ENCODE data around the gene PRKAG2.
"Not testable (repeated sequence)": the region's sequence is repeated elsewhere in the genome, so short reads cannot be mapped to it uniquely, and the experiment has no call there.

PRKAG2 gene

GRCh38 chr7:151851145-151851751 is 25.7 kb downstream of the PRKAG2 start:
- DNase-seq (ENCODE audit: low read depth) = no peak

GRCh38 chr7:151850491-151851124 is 26.3 kb downstream of the PRKAG2 start:
- no peak for DNase-seq (ENCODE audit: low read depth)

GRCh38 chr7:151849879-151850260 is 27.0 kb downstream of the PRKAG2 start:
- DNase-seq (ENCODE audit: low read depth) = no peak

- no peak for DNase-seq (ENCODE audit: low read depth)
Measured at GRCh38 chr7:151849008-151849878, 27.7 kb downstream of the PRKAG2 start.

GRCh38 chr7:151847681-151848081 is 29.2 kb downstream of the PRKAG2 start:
- DNase-seq (ENCODE audit: low read depth) = no peak

GRCh38 chr7:151847136-151847535 is 29.8 kb downstream of the PRKAG2 start:
- DNase-seq (ENCODE audit: low read depth) = no peak

GRCh38 chr7:151845412-151846205 is 31.3 kb downstream of the PRKAG2 start:
- no peak for DNase-seq (ENCODE audit: low read depth)

GRCh38 chr7:151844825-151845200 is 32.1 kb downstream of the PRKAG2 start:
- DNase-seq (ENCODE audit: low read depth) = no peak

GRCh38 chr7:151844071-151844824 is 32.7 kb downstream of the PRKAG2 start:
- DNase-seq (ENCODE audit: low read depth) = no peak

- no peak for DNase-seq (ENCODE audit: low read depth)
Measured at GRCh38 chr7:151843181-151843580, 33.7 kb downstream of the PRKAG2 start.

- DNase-seq (ENCODE audit: low read depth) = not testable (repeated sequence)
Measured at GRCh38 chr7:151841395-151842051, 35.4 kb downstream of the PRKAG2 start.

GRCh38 chr7:151840088-151840910 is 36.6 kb downstream of the PRKAG2 start:
- DNase-seq (ENCODE audit: low read depth) = no peak

GRCh38 chr7:151839451-151839921 is 37.4 kb downstream of the PRKAG2 start:
- DNase-seq (ENCODE audit: low read depth) = no peak

GRCh38 chr7:151838861-151839381 is 38.0 kb downstream of the PRKAG2 start:
- DNase-seq (ENCODE audit: low read depth) = no peak

GRCh38 chr7:151838072-151838471 is 38.8 kb downstream of the PRKAG2 start:
- no peak for DNase-seq (ENCODE audit: low read depth)

GRCh38 chr7:151837285-151838042 is 39.5 kb downstream of the PRKAG2 start:
- no peak for DNase-seq (ENCODE audit: low read depth)

GRCh38 chr7:151836927-151837205 is 40.0 kb downstream of the PRKAG2 start:
- no peak for DNase-seq (ENCODE audit: low read depth)

GRCh38 chr7:151836191-151836926 is 40.6 kb downstream of the PRKAG2 start:
- no peak for DNase-seq (ENCODE audit: low read depth)
